ENCODE data around the gene HSPBAP1.

The HSPBAP1 gene, protein sequence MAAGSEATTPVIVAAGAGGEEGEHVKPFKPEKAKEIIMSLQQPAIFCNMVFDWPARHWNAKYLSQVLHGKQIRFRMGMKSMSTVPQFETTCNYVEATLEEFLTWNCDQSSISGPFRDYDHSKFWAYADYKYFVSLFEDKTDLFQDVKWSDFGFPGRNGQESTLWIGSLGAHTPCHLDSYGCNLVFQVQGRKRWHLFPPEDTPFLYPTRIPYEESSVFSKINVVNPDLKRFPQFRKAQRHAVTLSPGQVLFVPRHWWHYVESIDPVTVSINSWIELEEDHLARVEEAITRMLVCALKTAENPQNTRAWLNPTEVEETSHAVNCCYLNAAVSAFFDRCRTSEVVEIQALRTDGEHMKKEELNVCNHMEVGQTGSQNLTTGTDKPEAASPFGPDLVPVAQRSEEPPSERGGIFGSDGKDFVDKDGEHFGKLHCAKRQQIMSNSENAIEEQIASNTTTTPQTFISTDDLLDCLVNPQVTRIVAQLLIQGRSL

GRCh38 chr3:122793568-122794416, at the start of gene HSPBAP1:
TSS of gene HSPBAP1 (minus strand) at chr3:122793831. CDS start at chr3:122793680, 151 bp downstream.
- peak; percentile 91 for DNase-seq

GRCh38 chr3:122835590-122835989, 42.0 kb upstream of the HSPBAP1 start:
- no peak for DNase-seq

GRCh38 chr3:122828281-122828680, 34.6 kb upstream of the HSPBAP1 start:
- no peak for DNase-seq

- DNase-seq, result no peak
These were observed 32.6 kb upstream of the HSPBAP1 start for GRCh38 chr3:122826278-122826677.

GRCh38 chr3:122825460-122825859, 31.8 kb upstream of the HSPBAP1 start:
- DNase-seq, result no peak

GRCh38 chr3:122824465-122825381, 31.1 kb upstream of the HSPBAP1 start:
- DNase-seq, result no peak

DNA sequence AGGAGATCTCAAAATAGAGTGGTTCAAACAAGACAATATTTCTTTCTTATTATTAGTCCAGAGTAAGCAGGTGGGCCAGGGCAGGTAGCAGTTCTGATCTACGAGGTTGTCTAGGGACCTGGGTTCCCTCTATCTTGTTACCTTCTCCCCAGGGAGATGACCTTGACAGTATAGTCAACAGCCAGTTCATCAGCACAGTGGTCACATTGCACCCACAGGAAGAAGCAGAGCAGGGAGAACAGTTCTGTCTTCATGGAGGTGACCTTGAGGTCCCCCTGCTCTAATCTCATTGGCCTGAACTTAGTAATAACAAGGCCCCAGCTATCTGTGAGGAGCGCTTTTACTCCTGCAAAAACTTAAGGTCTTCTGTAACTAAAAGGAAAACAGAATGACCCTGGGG, 23.0 kb upstream of the HSPBAP1 start:
- no peak for DNase-seq

DNA sequence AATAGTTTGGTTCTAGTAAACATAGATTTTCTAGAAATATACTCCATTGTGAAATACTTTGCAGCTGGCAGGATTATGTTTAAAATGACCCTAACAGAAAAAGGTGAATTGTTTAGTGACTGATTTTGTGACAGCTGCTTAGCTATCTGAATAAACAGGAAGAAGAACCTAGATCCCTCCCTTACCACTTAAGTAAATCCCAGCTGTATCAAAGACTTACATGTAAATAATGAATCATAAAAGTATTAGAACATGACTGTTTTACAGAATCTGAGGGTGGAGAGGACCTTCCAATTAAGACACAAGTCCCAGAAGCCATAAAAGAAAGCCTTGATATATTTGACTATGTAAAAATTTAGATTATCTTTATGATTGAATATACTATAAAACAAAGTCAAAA, 17.1 kb upstream of the HSPBAP1 start:
- no peak for DNase-seq

GRCh38 chr3:122803977-122804376, 10.3 kb upstream of the HSPBAP1 start:
- no peak for DNase-seq

- no peak for DNase-seq
These were observed 8.7 kb upstream of the HSPBAP1 start for GRCh38 chr3:122802323-122802722.

DNA sequence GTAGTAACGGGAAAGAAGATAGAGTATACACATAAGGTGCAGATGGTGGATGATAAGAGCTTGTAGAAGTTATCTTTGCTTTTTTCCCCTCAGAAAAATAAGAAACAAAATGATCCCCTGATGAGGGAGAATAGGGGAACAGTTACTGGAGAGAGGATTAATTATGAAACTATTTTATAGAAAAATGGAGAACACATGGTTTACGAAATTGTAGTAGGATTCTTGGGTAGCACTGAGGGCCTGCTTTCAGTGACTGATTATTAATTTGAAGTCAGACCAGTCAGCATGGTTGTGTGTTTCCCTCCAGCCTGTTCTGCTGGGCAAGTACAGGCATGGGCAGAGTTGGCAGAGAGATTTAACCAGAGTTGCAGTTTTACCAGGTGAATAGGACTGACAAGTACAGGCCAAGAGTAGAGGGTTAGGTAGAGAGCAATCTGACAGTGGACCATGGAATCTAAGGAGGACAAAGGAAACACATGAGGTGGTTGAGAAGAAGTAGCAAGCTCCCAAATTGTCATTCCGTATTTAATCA, 7.1 kb upstream of the HSPBAP1 start:
- DNase-seq, result no peak

- DNase-seq, result no peak
These were observed 6.4 kb upstream of the HSPBAP1 start for GRCh38 chr3:122800031-122800430.

DNA sequence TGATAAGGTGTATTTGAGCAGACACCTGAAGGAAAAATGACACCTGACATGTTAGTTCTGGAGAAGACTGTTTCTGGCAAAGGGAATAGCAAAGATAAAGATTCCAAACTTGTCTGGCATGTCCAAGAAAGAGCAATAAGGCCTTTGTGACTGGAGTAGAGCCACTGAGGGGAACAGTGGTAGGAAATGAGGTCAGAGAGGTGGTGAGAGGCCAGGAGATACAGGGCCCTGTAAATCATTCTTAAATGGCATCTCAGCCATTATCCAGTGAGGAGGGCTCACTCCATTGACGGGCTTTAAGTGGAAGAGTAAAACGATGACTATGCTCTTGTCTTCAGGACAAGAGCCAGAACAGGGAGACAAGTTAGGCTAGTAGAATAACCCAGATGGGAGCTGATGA, 5.7 kb upstream of the HSPBAP1 start:
- no peak for DNase-seq

GRCh38 chr3:122797291-122797690, 3.7 kb upstream of the HSPBAP1 start:
- no peak for DNase-seq

GRCh38 chr3:122795674-122796195, 2.1 kb upstream of the HSPBAP1 start:
- DNase-seq, result no peak

GRCh38 chr3:122794779-122795673, 1.4 kb upstream of the HSPBAP1 start, which contains the start of gene SLC49A4:
TSS of gene SLC49A4 (plus strand) at chr3:122795069. CDS start at chr3:122795193, 124 bp downstream.
- peak; percentile 66 for DNase-seq

GRCh38 chr3:122794483-122794778, 800 bp upstream of the HSPBAP1 start:
- DNase-seq, result no peak

- DNase-seq, result no peak
These were observed 3.9 kb downstream of the HSPBAP1 start for GRCh38 chr3:122789585-122790273.

DNA sequence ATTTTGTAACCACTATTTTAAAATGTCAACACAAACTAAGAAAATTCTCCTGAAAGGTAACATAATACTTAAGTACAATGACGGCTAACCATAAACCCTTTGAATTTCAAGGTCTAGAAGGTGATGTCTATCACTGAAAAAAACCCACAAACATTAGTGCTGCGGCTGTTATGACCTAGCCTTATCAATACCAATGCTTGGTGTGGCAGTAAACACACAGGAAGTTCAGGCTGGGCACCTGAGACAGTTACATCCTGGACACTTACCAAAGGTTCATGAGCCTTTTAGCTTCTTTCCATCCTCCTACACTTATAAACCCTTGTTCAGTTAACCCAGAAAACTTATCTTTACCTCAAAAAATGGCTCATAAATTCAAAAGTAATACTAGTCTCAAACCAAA, 5.8 kb downstream of the HSPBAP1 start:
- no peak for DNase-seq

- DNase-seq, result no peak
These were observed 7.6 kb downstream of the HSPBAP1 start for GRCh38 chr3:122786066-122786465.

DNA sequence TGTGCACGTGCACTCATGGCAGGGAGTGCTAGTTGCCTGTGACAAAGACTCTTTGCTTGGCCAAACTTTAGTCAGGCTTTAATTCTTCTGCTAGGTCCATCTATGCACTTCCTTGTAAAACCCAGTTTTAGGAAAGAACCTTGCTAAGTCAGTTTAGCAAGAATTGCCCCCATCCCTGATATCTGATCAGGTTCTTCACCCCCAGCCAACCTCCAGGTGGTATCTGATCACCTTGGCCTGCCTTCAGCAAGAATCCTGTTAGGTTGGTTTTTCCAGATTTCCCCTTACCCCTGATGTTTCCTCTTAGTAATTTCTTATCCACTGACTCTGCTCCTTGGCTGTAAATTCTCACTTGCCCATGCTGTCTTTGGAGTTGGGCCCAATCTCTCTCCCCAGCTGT, 8.4 kb downstream of the HSPBAP1 start:
- DNase-seq, result no peak
